GM19467 (cell line): ENCODE data around the gene RAB40C.

ENCODE experiments used
- ATAC-seq: cut with Tn5 transposase; IDR thresholded peaks from one replicate; pipeline ENCODE4 v1.9.1; 2021; ENCODE audit warnings: mild to moderate bottlenecking, moderate library complexity; ENCODE audit not compliant: unreplicated experiment

The RAB40C gene

GRCh38 chr16:675884-676564, 86.2 kb downstream of the RAB40C start:
- no peak for ATAC-seq

DNA sequence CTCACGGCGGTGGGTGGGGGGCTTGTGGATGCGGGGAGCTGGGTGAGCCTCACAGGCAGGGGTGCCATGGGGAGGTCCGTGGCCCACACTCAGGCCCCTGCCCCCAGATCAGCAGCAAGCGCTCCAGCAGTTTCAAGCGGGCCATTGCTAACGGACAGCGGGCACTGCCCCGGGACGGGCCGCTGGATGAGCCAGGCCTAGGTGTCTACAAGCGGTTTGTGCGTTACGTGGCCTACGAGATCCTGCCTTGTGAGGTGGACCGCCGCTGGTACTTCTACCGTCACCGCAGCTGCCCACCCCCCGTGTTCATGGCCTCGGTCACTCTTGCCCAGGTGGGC, 86.7 kb downstream of the RAB40C start:
- no peak for ATAC-seq

- ATAC-seq = no peak
Measured at GRCh38 chr16:676913-677312, 87.0 kb downstream of the RAB40C start.

DNA sequence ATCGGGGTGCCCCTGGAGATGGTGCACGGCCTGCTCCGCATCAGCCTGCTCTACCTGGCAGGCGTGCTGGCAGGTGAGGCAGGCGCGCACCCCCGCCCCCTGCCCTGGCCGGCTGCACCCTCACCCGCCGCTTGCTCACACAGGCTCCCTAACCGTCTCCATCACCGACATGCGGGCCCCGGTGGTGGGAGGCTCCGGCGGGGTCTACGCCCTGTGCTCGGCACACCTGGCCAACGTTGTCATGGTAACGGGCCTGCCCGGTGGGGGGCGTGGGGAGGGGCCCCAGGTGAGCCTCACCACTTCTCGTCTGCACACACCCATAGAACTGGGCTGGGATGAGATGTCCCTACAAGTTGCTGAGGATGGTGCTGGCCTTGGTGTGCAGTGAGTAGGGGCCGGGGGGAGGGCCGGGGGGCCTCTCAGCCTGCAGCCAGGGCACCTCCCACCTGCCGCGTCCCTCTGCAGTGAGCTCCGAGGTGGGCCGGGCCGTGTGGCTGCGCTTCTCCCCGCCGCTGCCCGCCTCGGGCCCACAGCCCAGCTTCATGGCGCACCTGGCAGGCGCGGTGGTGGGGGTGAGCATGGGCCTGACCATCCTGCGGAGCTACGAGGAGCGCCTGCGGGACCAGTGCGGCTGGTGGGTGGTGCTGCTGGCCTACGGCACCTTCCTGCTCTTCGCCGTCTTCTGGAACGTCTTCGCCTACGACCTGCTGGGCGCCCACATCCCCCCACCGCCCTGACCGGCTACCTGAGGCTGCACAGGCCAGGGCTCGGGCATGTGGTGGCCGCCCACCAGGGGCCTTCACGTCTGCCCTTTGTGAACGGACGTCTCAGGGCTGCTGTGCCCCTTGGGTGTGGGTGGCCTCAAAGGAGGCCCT, 87.7 kb downstream of the RAB40C start:
- ATAC-seq = no peak

DNA sequence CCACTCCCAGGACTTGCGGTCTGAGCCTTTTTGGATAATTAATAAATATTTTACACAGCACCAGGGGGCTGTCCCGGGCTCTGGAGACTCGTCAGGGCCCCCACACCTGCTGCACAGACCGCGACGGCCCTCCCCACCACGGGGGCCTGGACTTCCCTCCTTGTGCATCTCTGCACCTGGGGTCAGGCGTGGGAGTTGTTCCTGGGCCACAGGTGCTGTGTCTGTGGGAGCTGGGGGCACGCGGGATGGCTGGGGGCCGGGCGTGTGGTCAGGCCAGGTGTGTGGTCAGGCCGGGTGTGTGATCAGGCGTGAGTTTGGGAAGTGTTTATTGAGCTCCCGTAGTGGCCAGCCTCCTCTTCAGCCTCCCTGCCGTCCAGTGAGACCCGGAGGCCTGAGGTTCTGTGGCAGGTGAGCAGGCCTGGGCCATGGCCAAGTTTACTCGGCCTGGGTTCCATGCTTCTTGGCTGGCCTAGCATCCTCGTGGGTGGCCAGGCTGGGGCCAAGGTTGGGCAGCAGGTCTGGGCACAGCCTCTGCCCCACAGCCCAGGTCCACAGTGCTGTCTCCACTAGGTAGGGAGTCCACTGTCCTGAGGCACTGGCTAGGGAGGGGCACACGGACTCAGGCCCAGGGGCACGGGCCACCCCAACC, 88.5 kb downstream of the RAB40C start:
- no peak for ATAC-seq
